ENCODE results near the gene BCL2.

The BCL2 gene

DNA sequence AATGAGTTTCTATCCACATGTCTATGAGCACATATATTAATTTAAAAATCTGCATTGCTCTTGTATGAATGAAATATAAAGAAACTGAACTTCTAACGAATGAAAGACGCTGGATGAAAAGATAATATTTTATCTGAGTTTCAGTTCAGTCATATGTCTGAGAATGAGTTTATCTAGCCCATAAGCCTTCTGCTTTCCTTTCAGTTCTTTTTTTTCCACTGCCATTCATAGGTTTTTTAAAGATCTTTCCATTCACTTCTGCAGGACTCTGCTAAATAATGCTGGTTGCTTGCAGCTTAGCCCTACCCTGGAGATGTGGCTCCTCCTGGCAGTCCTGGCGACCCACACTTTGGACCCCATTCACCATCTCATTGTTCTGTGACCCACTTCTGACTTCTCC lies 109.0 kb downstream of the BCL2 start:
- TF ChIP-seq, protein P1, sequence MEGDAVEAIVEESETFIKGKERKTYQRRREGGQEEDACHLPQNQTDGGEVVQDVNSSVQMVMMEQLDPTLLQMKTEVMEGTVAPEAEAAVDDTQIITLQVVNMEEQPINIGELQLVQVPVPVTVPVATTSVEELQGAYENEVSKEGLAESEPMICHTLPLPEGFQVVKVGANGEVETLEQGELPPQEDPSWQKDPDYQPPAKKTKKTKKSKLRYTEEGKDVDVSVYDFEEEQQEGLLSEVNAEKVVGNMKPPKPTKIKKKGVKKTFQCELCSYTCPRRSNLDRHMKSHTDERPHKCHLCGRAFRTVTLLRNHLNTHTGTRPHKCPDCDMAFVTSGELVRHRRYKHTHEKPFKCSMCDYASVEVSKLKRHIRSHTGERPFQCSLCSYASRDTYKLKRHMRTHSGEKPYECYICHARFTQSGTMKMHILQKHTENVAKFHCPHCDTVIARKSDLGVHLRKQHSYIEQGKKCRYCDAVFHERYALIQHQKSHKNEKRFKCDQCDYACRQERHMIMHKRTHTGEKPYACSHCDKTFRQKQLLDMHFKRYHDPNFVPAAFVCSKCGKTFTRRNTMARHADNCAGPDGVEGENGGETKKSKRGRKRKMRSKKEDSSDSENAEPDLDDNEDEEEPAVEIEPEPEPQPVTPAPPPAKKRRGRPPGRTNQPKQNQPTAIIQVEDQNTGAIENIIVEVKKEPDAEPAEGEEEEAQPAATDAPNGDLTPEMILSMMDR (IDR thresholded peaks at IDR 0.05; ENCODE audit: borderline replicate concordance, extremely low read depth, low read length, poor library complexity, severe bottlenecking): no peak
- TF ChIP-seq EZH2 (IDR thresholded peaks at IDR 0.05; ENCODE audit: borderline replicate concordance, low read depth, low read length, severe bottlenecking): no peak
- no peak overlapping the region for H3K4me3 ChIP-seq (ENCODE audit: low read depth in 1 of 2, low read length in 2 of 2)
- no peak overlapping the region for H2AFZ ChIP-seq (ENCODE audit: low read depth, low read length)
- H3K4me2 ChIP-seq (ENCODE audit: insufficient read depth, low read length): no peak overlapping the region
- no peak for DNase-seq
- no peaks in the 10 kb centered on the region for H3K27me3 ChIP-seq (ENCODE audit: insufficient read depth, low read length, poor library complexity)
- H3K79me2 ChIP-seq (ENCODE audit: insufficient read depth, low read length): peaks cover 95% of the 10 kb centered on the region
- peaks cover 18% of the 10 kb centered on the region for H3K36me3 ChIP-seq (ENCODE audit: insufficient read depth, low read length)
- H3K9ac ChIP-seq (ENCODE audit: low read depth, low read length): no peak overlapping the region
- peak overlapping the region; percentile 66 for H3K27ac ChIP-seq (ENCODE audit: low read length)
- no peaks in the 10 kb centered on the region for H3K9me3 ChIP-seq (ENCODE audit: insufficient read depth, low read length, severe bottlenecking)
- no peaks in the 10 kb centered on the region for H4K20me1 ChIP-seq (ENCODE audit: insufficient read depth, low read length)
- ATAC-seq (ENCODE audit: insufficient read depth, low read depth): no peak
- peaks cover 99% of the 10 kb centered on the region for H3K4me1 ChIP-seq (ENCODE audit: insufficient read depth, low read length)

DNA sequence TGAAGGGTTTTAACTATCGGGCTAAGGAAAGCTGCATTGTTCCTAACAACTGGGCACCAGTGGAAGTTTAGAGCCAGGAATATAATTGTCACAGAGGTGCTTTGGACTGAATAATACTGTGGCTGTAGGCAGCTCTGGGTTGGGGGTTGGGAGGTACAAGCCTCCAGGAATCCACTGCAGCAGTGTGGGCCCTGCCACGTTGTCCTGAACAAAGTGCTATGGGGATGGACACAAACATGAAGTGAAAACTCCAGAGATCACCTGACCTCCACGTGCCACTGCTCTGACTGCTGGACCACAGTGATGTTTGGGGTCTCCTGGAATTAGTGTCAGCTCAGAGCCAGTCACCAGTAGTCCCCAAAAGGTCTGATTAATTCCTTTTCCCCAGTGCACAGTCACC lies 110.9 kb downstream of the BCL2 start:
- Histone ChIP-seq H3K9ac (ENCODE audit: low read depth, low read length) (peak overlapping the region; percentile 48), H2AFZ (ENCODE audit: low read depth, low read length) (no peak overlapping the region), H3K79me2 (ENCODE audit: insufficient read depth, low read length) (peaks cover 95% of the 10 kb centered on the region)

DNA sequence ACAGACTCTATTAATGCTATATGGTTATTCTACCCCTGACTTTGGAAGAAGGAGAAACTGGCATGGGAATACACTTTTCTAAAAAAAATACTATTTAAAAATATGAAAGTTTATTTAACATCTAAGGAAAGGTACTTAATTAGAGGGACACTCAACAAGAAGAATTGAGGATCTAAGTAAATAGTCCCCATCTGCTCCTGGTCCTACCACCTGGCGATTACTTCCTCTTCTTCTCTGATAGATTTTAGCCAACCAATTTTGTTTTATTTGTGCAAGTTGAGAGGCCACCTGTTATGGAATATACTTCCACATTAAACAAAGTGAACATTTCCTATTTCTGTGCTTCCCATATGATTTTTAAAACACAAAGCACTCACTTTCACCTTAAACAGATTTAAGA lies 111.7 kb downstream of the BCL2 start:
- Histone ChIP-seq H4K20me1 (ENCODE audit: insufficient read depth, low read length) (no peaks in the 10 kb centered on the region), H3K4me2 (ENCODE audit: insufficient read depth, low read length) (peak overlapping the region; percentile 53), H3K4me3 (ENCODE audit: low read depth in 1 of 2, low read length in 2 of 2) (peak overlapping the region in 1 of 2 experiments; percentile 39; a peak in 2 of 4 replicates), H3K36me3 (ENCODE audit: insufficient read depth, low read length) (peaks cover 20% of the 10 kb centered on the region), H3K4me1 (ENCODE audit: insufficient read depth, low read length) (peaks cover 98% of the 10 kb centered on the region), H3K9me3 (ENCODE audit: insufficient read depth, low read length, severe bottlenecking) (no peaks in the 10 kb centered on the region), H3K9ac (ENCODE audit: low read depth, low read length) (peak overlapping the region; percentile 48), H2AFZ (ENCODE audit: low read depth, low read length) (no peak overlapping the region), H3K27ac (ENCODE audit: low read length) (peak overlapping the region; percentile 86), H3K79me2 (ENCODE audit: insufficient read depth, low read length) (peaks cover 96% of the 10 kb centered on the region), H3K27me3 (ENCODE audit: insufficient read depth, low read length, poor library complexity) (no peaks in the 10 kb centered on the region)
- no peak for ATAC-seq (ENCODE audit: insufficient read depth, low read depth)
- no peak for DNase-seq
- TF ChIP-seq EZH2 (IDR thresholded peaks at IDR 0.05; ENCODE audit: borderline replicate concordance, low read depth, low read length, severe bottlenecking): no peak

More for the DNA sequence above, 110.9 kb downstream of the BCL2 start:
- Histone ChIP-seq H3K4me2 (ENCODE audit: insufficient read depth, low read length) (peak overlapping the region; percentile 53), H3K27ac (ENCODE audit: low read length) (peak overlapping the region; percentile 86), H3K36me3 (ENCODE audit: insufficient read depth, low read length) (peaks cover 18% of the 10 kb centered on the region), H4K20me1 (ENCODE audit: insufficient read depth, low read length) (no peaks in the 10 kb centered on the region), H3K9me3 (ENCODE audit: insufficient read depth, low read length, severe bottlenecking) (no peaks in the 10 kb centered on the region), H3K4me1 (ENCODE audit: insufficient read depth, low read length) (peaks cover 99% of the 10 kb centered on the region), H3K27me3 (ENCODE audit: insufficient read depth, low read length, poor library complexity) (no peaks in the 10 kb centered on the region), H3K4me3 (ENCODE audit: low read depth in 1 of 2, low read length in 2 of 2) (peak overlapping the region in 1 of 2 experiments; percentile 27; a peak in 1 of 4 replicates)
- no peak for TF ChIP-seq EZH2 (IDR thresholded peaks at IDR 0.05; ENCODE audit: borderline replicate concordance, low read depth, low read length, severe bottlenecking)
- TF ChIP-seq, protein P1 (IDR thresholded peaks at IDR 0.05; ENCODE audit: borderline replicate concordance, extremely low read depth, low read length, poor library complexity, severe bottlenecking): no peak
- DNase-seq (peak; percentile 45), ATAC-seq (ENCODE audit: insufficient read depth, low read depth) (no peak)

DNA sequence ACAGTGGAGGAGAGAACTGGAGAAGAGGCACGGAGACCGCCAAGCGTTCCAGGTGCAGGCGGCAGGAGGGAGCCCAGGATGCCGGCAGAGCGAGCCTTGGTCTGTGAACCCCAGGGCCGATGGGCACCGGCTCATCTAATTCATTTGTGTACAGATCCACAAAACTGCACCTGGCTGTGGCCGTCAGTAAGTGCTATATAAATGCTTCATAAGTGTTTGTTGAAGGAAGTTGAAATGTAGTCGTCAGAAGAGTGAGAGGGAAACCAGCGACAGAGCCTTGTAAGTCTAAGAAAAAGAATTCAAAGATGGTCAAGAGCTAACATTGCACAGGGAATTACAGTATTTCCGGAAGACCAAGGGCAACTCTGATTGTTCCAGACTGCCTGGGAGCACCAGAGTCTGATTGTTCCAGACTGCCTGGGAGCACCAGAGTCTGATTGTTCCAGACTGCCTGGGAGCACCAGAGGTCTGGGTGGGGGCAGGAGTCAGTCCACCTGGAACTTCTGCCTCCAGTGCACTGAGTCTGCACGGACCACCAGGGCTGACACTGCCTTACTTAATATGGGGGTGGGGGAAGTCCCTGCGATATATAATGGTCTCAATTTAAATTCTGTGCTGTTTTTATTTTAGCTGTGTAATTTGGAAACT lies 112.3 kb downstream of the BCL2 start:
- Histone ChIP-seq H3K9me3 (ENCODE audit: insufficient read depth, low read length, severe bottlenecking) (no peaks in the 10 kb centered on the region), H3K27ac (ENCODE audit: low read length) (peak overlapping the region; percentile 86), H3K27me3 (ENCODE audit: insufficient read depth, low read length, poor library complexity) (no peaks in the 10 kb centered on the region), H3K9ac (ENCODE audit: low read depth, low read length) (peak overlapping the region; percentile 48), H3K36me3 (ENCODE audit: insufficient read depth, low read length) (peaks cover 22% of the 10 kb centered on the region), H3K4me2 (ENCODE audit: insufficient read depth, low read length) (peak overlapping the region; percentile 53), H3K4me3 (ENCODE audit: low read depth in 1 of 2, low read length in 2 of 2) (peak overlapping the region in 1 of 2 experiments; percentile 39; a peak in 2 of 4 replicates), H3K4me1 (ENCODE audit: insufficient read depth, low read length) (peaks cover 97% of the 10 kb centered on the region), H3K79me2 (ENCODE audit: insufficient read depth, low read length) (peaks cover 96% of the 10 kb centered on the region), H2AFZ (ENCODE audit: low read depth, low read length) (no peak overlapping the region; the same call in 1 of the 2 replicates), H4K20me1 (ENCODE audit: insufficient read depth, low read length) (no peaks in the 10 kb centered on the region)
- TF ChIP-seq, protein P1 (IDR thresholded peaks at IDR 0.05; ENCODE audit: borderline replicate concordance, extremely low read depth, low read length, poor library complexity, severe bottlenecking): no peak
- no peak for TF ChIP-seq EZH2 (IDR thresholded peaks at IDR 0.05; ENCODE audit: borderline replicate concordance, low read depth, low read length, severe bottlenecking)
- peak; percentile 41 for ATAC-seq (ENCODE audit: insufficient read depth, low read depth)
- peak; percentile 69 for DNase-seq
